ENCODE data around the gene CPOX. TPM values are rescaled to one million over a fixed set of nuclear protein-coding genes. Genes with fewer than 3 reads are reported as not detected.
A peak's percentile ranks its signal among the peaks of the same experiment; 100 is the strongest.
"Not testable (repeated sequence)": the region's sequence is repeated elsewhere in the genome, so short reads cannot be mapped to it uniquely, and the experiment has no call there.

The CPOX gene
- total RNA-seq, 4 donors from 2014 or later = 19.0 to 36.4 (median 23.4) TPM

DNA sequence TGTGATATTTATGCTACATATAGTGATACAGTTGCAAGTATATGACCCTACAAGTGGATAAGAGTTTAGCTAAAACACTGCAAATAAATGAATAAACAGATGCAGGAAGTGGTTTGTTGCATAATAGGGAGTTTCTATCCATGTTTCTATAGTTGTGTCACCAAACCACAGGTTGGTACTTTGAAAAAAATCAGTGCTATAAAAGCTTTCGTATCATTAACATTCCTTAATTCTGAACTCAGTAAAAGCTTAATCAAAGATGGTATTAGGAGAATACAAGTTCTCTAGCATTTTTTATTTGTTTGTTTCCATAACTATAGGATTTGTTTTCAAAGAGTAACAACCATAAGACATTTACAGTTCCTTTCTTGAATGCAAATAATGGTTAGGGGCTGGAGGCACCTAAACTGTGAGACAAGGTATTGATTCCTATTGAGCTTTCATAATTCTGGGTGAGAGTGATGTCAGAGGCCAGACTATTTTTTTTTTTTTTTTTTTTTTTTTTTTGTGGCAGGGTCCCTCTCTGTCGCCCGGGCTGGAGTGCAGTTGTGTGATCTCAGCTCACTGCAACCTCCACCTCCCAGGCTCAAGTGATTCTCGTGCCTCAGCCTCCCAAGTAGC lies 29.6 kb downstream of the CPOX start:
- no peaks in the 10 kb centered on the region for H3K36me3 ChIP-seq
- 79 to 86% methylated on average over 4 of the region's 4 CpGs for WGBS, 2 donors
- H3K27me3 ChIP-seq = no peaks in the 10 kb centered on the region
- peak overlapping the region in 1 of 4 donors; percentile 44 for H3K27ac ChIP-seq
- TF ChIP-seq CTCF (IDR thresholded peaks at IDR 0.05) (no peak), EP300 (IDR thresholded peaks at IDR 0.05) (no peak), POLR2A (IDR thresholded peaks at IDR 0.05) (no peak)
- no peak for DNase-seq (ENCODE audit: low spot score in 2 of 2)
- no peak overlapping the region for H3K4me3 ChIP-seq
- H3K9me3 ChIP-seq = no peaks in the 10 kb centered on the region
- no peaks in the 10 kb centered on the region for H3K4me1 ChIP-seq

DNA sequence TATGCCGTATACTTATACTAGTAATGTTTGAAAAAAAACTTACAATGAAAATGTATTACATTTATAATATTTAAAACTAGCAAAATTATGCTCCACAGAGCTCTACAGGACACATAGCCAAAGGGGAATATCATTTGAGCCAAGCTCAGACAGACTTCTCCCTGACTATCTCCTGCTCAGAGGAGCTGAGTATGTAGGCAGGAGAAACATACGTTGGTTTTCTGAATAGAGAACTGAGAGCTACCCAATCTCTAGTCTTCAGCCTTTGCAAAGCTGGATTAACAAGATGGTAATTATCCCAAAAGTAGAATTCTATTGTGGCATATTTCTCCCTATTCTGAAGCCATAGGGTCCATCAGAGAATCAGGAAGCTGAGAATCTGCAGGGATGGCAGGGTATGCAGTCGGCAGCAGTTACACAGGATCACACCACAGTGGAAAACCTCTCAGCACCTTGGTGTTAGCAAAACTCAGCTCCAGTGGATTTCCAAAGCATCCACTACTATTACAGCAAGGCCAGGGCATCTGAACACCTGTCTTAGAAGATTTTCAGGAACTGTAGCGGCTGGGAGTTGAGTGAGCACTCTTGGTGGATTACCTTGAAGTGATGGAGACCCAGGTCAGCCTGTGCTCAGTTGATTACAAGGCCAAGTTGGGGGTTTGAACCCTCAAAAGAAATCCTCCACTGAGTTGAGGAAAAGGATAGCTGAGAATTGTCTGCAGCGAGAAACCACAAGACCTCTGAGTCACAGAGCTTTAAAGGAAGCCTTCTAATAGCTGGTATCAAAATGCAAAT lies 31.5 kb downstream of the CPOX start:
- H3K27me3 ChIP-seq = no peaks in the 10 kb centered on the region
- DNase-seq (ENCODE audit: low spot score in 2 of 2) = no peak
- H3K27ac ChIP-seq = no peak overlapping the region
- TF ChIP-seq CTCF (IDR thresholded peaks at IDR 0.05) (no peak), EP300 (IDR thresholded peaks at IDR 0.05) (no peak), POLR2A (IDR thresholded peaks at IDR 0.05) (no peak)
- WGBS, 2 donors = 83 to 85% methylated on average over 5 of the region's 5 CpGs
- no peaks in the 10 kb centered on the region for H3K36me3 ChIP-seq
- no peak overlapping the region for H3K4me3 ChIP-seq
- H3K4me1 ChIP-seq = no peaks in the 10 kb centered on the region
- H3K9me3 ChIP-seq = no peaks in the 10 kb centered on the region

GRCh38 chr3:98560911-98561310 lies 32.5 kb downstream of the CPOX start:
- DNase-seq (ENCODE audit: low spot score in 2 of 2) = no peak
- TF ChIP-seq EP300 (IDR thresholded peaks at IDR 0.05) (no peak), POLR2A (IDR thresholded peaks at IDR 0.05) (no peak), CTCF (IDR thresholded peaks at IDR 0.05) (no peak)
- 71 to 72% methylated on average over 2 of the region's 2 CpGs for WGBS, 2 donors

GRCh38 chr3:98559769-98560168 lies 33.6 kb downstream of the CPOX start:
- DNase-seq (ENCODE audit: low spot score in 2 of 2); H3K36me3 ChIP-seq; H3K27me3 ChIP-seq; H3K27ac ChIP-seq; H3K9me3 ChIP-seq; H3K4me3 ChIP-seq; H3K4me1 ChIP-seq: not testable (repeated sequence)
- WGBS, 2 donors = 97% methylated on average over 2 of the region's 2 CpGs

More at GRCh38 chr3:98560911-98561310, 32.5 kb downstream of the CPOX start:
- Histone ChIP-seq H3K36me3 (no peaks in the 10 kb centered on the region), H3K9me3 (no peaks in the 10 kb centered on the region), H3K4me1 (no peaks in the 10 kb centered on the region), H3K4me3 (no peak overlapping the region), H3K27me3 (no peaks in the 10 kb centered on the region), H3K27ac (no peak overlapping the region)

- DNase-seq (ENCODE audit: low spot score in 2 of 2) = no peak
- Histone ChIP-seq H3K27ac (peak overlapping the region in 1 of 4 donors; percentile 5), H3K4me3 (no peak overlapping the region), H3K36me3 (no peaks in the 10 kb centered on the region), H3K4me1 (no peaks in the 10 kb centered on the region), H3K27me3 (no peaks in the 10 kb centered on the region), H3K9me3 (no peaks in the 10 kb centered on the region)
- 81 to 82% methylated on average over 6 of the region's 6 CpGs for WGBS, 2 donors
- TF ChIP-seq EP300 (IDR thresholded peaks at IDR 0.05) (no peak), CTCF (IDR thresholded peaks at IDR 0.05) (no peak), POLR2A (IDR thresholded peaks at IDR 0.05) (no peak)
Observed at GRCh38 chr3:98558100-98558827, 35.1 kb downstream of the CPOX start.

Data from tibial nerve (tissue), 4 donors.